ENCODE data around the gene PYGB. TPM values are rescaled to one million over a fixed set of nuclear protein-coding genes. Genes with fewer than 3 reads are reported as not detected.

PYGB gene
- total RNA-seq: 10 to 100 TPM; 17.4 to 25.0 (median 23.7) TPM
- polyA plus RNA-seq: 10 to 100 TPM; 37.2 TPM

- peak; percentile 87 to 95 (median 94) for ATAC-seq
Measured at GRCh38 chr20:25247956-25248785, at the start of gene PYGB. TSS of gene PYGB (plus strand) at chr20:25248085. CDS start at chr20:25248179, 94 bp downstream.

GRCh38 chr20:25198663-25199383, 49.1 kb upstream of the PYGB start:
- peaks cover 8 to 10% (median 9%) of the 10 kb centered on the region in 3 donors for H3K4me1 ChIP-seq
- intact Hi-C loops (cut with DNase I): loop anchor here in 1 of 3 donors (10.0 kb wide), 1 partner anchor 46 kb away; the partner anchor contains the start of gene PYGB
- H3K4me3 ChIP-seq: no peak overlapping the region
- TF ChIP-seq, protein P1, sequence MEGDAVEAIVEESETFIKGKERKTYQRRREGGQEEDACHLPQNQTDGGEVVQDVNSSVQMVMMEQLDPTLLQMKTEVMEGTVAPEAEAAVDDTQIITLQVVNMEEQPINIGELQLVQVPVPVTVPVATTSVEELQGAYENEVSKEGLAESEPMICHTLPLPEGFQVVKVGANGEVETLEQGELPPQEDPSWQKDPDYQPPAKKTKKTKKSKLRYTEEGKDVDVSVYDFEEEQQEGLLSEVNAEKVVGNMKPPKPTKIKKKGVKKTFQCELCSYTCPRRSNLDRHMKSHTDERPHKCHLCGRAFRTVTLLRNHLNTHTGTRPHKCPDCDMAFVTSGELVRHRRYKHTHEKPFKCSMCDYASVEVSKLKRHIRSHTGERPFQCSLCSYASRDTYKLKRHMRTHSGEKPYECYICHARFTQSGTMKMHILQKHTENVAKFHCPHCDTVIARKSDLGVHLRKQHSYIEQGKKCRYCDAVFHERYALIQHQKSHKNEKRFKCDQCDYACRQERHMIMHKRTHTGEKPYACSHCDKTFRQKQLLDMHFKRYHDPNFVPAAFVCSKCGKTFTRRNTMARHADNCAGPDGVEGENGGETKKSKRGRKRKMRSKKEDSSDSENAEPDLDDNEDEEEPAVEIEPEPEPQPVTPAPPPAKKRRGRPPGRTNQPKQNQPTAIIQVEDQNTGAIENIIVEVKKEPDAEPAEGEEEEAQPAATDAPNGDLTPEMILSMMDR (IDR thresholded peaks at IDR 0.05): no peak
- H3K36me3 ChIP-seq: no peaks in the 10 kb centered on the region
- no peak for ATAC-seq
- no peak for DNase-seq
- WGBS, 2 donors: 70 to 77% methylated on average over 11 of the region's 11 CpGs
- no peak overlapping the region for H3K27ac ChIP-seq
- H3K27me3 ChIP-seq: no peaks in the 10 kb centered on the region
- FAIRE-seq: no peak
- H3K9me3 ChIP-seq: no peaks in the 10 kb centered on the region

More at GRCh38 chr20:25247956-25248785, at the start of gene PYGB:
- Histone ChIP-seq H3K9me3 (no peaks in the 10 kb centered on the region), H3K36me3 (no peaks in the 10 kb centered on the region), H3K27ac (peak within 1 kb of the TSS; percentile 64 to 97 (median 84)), H3K4me3 (peak within 1 kb of the TSS; percentile 60 to 96 (median 70)), H3K27me3 (no peaks in the 10 kb centered on the region), H3K4me1 (peaks cover 0 to 16% (median 6%) of the 10 kb centered on the region in 3 donors)
- WGBS, 2 donors: 1% methylated on average over 53 to 113 of the region's 113 CpGs
- peak; percentile 70 to 92 (median 82) for DNase-seq
- intact Hi-C loops (cut with DNase I): loop anchor here in 2 of 3 donors (5.0 to 10.0 kb wide), 2 partner anchors 49 to 53 kb away; partner anchors contain the start of gene ENTPD6 (in 1 of the 2)
- TF ChIP-seq, protein P1 (IDR thresholded peaks at IDR 0.05): no peak
- no peak for FAIRE-seq

GRCh38 chr20:25199473-25200260, 48.2 kb upstream of the PYGB start:
- TF ChIP-seq, protein P1 (IDR thresholded peaks at IDR 0.05): no peak
- no peak overlapping the region for H3K4me3 ChIP-seq
- peaks cover 8 to 10% (median 9%) of the 10 kb centered on the region in 3 donors for H3K4me1 ChIP-seq
- no peaks in the 10 kb centered on the region for H3K9me3 ChIP-seq
- no peak for DNase-seq
- intact Hi-C loops (cut with DNase I): loop anchor here in 1 of 3 donors (10.0 kb wide), 1 partner anchor 45 kb away; the partner anchor contains the start of gene PYGB
- 70 to 81% methylated on average over 5 of the region's 5 CpGs for WGBS, 2 donors
- H3K27ac ChIP-seq: no peak overlapping the region
- ATAC-seq: no peak
- no peaks in the 10 kb centered on the region for H3K36me3 ChIP-seq
- H3K27me3 ChIP-seq: no peaks in the 10 kb centered on the region
- FAIRE-seq: no peak

DNA sequence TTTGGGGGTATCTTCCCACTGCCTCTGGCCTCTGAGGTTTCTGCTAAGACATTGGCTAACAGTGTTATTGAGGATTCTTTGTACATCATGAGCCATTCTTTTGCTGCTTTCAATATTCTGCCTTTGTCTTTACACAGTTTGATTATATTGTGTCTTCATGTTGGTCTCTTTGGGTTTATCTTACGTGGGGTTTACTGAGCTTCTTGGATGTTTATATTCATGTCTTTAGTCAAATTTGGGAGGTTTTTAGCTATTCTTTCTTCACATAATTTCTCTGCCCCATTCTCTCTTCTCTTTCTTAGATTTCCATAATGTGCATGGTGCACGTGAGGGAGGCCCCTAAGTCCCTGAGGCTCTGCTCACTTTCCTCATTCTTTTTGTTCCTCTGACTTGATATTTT, 44.8 kb upstream of the PYGB start:
- Histone ChIP-seq H3K36me3 (no peaks in the 10 kb centered on the region), H3K4me1 (peaks cover 5 to 10% (median 6%) of the 10 kb centered on the region in 3 donors), H3K27me3 (no peaks in the 10 kb centered on the region), H3K27ac (no peak overlapping the region), H3K4me3 (no peak overlapping the region), H3K9me3 (no peaks in the 10 kb centered on the region)
- DNase-seq (no peak), FAIRE-seq (no peak), ATAC-seq (no peak)
- TF ChIP-seq, protein P1 (IDR thresholded peaks at IDR 0.05): no peak
- intact Hi-C loops (cut with DNase I): no loop called here
- WGBS, 2 donors: 42 to 72% methylated on average over 2 of the region's 2 CpGs

All from pancreas (tissue), 10 donors.